HG03135 (cell line): ENCODE results near the gene PJA2.

Source experiments
- ATAC-seq: cut with Tn5 transposase; IDR thresholded peaks from one replicate; pipeline ENCODE4 v1.9.1; 2021; ENCODE audit warnings: mild to moderate bottlenecking, moderate library complexity; ENCODE audit not compliant: unreplicated experiment

The PJA2 gene

GRCh38 chr5:109351988-109352864 lies 57.5 kb downstream of the PJA2 start:
- no peak for ATAC-seq

GRCh38 chr5:109350537-109351270 lies 59.1 kb downstream of the PJA2 start:
- no peak for ATAC-seq

- ATAC-seq: no peak
Measured at GRCh38 chr5:109349388-109349787, 60.4 kb downstream of the PJA2 start.

GRCh38 chr5:109347252-109347888 lies 62.4 kb downstream of the PJA2 start:
- ATAC-seq: no peak

GRCh38 chr5:109345699-109346098 lies 64.1 kb downstream of the PJA2 start:
- no peak for ATAC-seq

- no peak for ATAC-seq
Measured at GRCh38 chr5:109340351-109340750, 69.4 kb downstream of the PJA2 start.

- ATAC-seq: no peak
Measured at GRCh38 chr5:109335114-109335513, 74.7 kb downstream of the PJA2 start.

GRCh38 chr5:109334056-109334455 lies 75.7 kb downstream of the PJA2 start:
- ATAC-seq: no peak

GRCh38 chr5:109329333-109330237 lies 80.2 kb downstream of the PJA2 start:
- no peak for ATAC-seq

- no peak for ATAC-seq
Measured at GRCh38 chr5:109328626-109329025, 81.1 kb downstream of the PJA2 start.

- ATAC-seq: no peak
Measured at GRCh38 chr5:109327570-109327969, 82.2 kb downstream of the PJA2 start.

GRCh38 chr5:109326919-109327318 lies 82.9 kb downstream of the PJA2 start:
- no peak for ATAC-seq

- no peak for ATAC-seq
Measured at GRCh38 chr5:109325456-109325855, 84.3 kb downstream of the PJA2 start.

- ATAC-seq: no peak
Measured at GRCh38 chr5:109324931-109325330, 84.8 kb downstream of the PJA2 start.

- ATAC-seq: no peak
Measured at GRCh38 chr5:109324351-109324750, 85.4 kb downstream of the PJA2 start.

- no peak for ATAC-seq
Measured at GRCh38 chr5:109322694-109323093, 87.1 kb downstream of the PJA2 start.

GRCh38 chr5:109319351-109319750 lies 90.4 kb downstream of the PJA2 start:
- ATAC-seq: no peak

- no peak for ATAC-seq
Measured at GRCh38 chr5:109318455-109319108, 91.2 kb downstream of the PJA2 start.

- no peak for ATAC-seq
Measured at GRCh38 chr5:109316634-109317033, 93.1 kb downstream of the PJA2 start.

- ATAC-seq: no peak
Measured at GRCh38 chr5:109315245-109315644, 94.5 kb downstream of the PJA2 start.
